Mesothelial cell of epicardium (in vitro differentiated cells): ENCODE measurements around the gene DOCK2. TPM values are rescaled to one million over a fixed set of nuclear protein-coding genes. Genes with fewer than 3 reads are reported as not detected.

Experiments
- DNase-seq, 2 experiments: peaks; one replicate each; pipeline ENCODE4 v3.0.0; 2021; ENCODE audit warnings: low spot score in 2 of 2; ENCODE audit not compliant: unreplicated experiment in 2 of 2
- H3K27ac Mint-ChIP-seq: 2 replicates; pipeline ENCODE4 v1.8.0; 2021; ENCODE audit warnings: mixed read lengths
- H3K27me3 Mint-ChIP-seq: 2 replicates; pipeline ENCODE4 v1.8.0; 2021; ENCODE audit warnings: low read depth, mixed read lengths
- H3K36me3 Mint-ChIP-seq: 2 replicates; pipeline ENCODE4 v1.8.0; 2021; ENCODE audit warnings: mixed read lengths
- H3K4me1 Mint-ChIP-seq: 2 replicates; pipeline ENCODE4 v1.8.0; 2021; ENCODE audit warnings: mixed read lengths
- H3K4me3 Mint-ChIP-seq: 2 replicates; pipeline ENCODE4 v1.8.0; 2021; ENCODE audit warnings: mild to moderate bottlenecking, moderate library complexity, mixed read lengths
- H3K9me3 Mint-ChIP-seq: 2 replicates; pipeline ENCODE4 v1.8.0; 2021; ENCODE audit warnings: mixed read lengths
- CTCF ChIP-seq: fragments of 200-600 bp; sonication (generic); IDR thresholded peaks from one replicate; pipeline ENCODE4 v1.5.0; 2021; ENCODE audit warnings: antibody characterized with exemption; ENCODE audit not compliant: unreplicated experiment
- total RNA-seq: library from RNA; stranded (reverse); gene quantifications from 3 replicates; pipeline ENCODE4 v1.2.1, GENCODE V29; 2021

The DOCK2 gene
- total RNA-seq, 1 donor from 2014 or later = 0.25 TPM

GRCh38 chr5:169649486-169649885 lies 12.4 kb downstream of the DOCK2 start:
- no peak overlapping the region for H3K4me3 Mint-ChIP-seq
- no peak overlapping the region for H3K27ac Mint-ChIP-seq
- no peaks in the 10 kb centered on the region for H3K9me3 Mint-ChIP-seq
- DNase-seq = no peak
- no peak for TF ChIP-seq CTCF
- peaks cover 8% of the 10 kb centered on the region for H3K4me1 Mint-ChIP-seq
- H3K27me3 Mint-ChIP-seq = peaks cover 29% of the 10 kb centered on the region
- no peaks in the 10 kb centered on the region for H3K36me3 Mint-ChIP-seq

- TF ChIP-seq CTCF = no peak
- Mint-ChIP-seq H3K9me3 (no peaks in the 10 kb centered on the region), H3K4me3 (no peak overlapping the region), H3K4me1 (peaks cover 8% of the 10 kb centered on the region), H3K27ac (no peak overlapping the region), H3K36me3 (no peaks in the 10 kb centered on the region), H3K27me3 (peaks cover 21% of the 10 kb centered on the region)
- DNase-seq = no peak
These were observed 13.7 kb downstream of the DOCK2 start for GRCh38 chr5:169650701-169651331.

- TF ChIP-seq CTCF = no peak
- Mint-ChIP-seq H3K9me3 (no peaks in the 10 kb centered on the region), H3K27me3 (peaks cover 17% of the 10 kb centered on the region), H3K36me3 (no peaks in the 10 kb centered on the region), H3K27ac (no peak overlapping the region), H3K4me3 (no peak overlapping the region), H3K4me1 (peaks cover 8% of the 10 kb centered on the region)
- no peak for DNase-seq
These were observed 14.5 kb downstream of the DOCK2 start for GRCh38 chr5:169651526-169651925.

- no peak for TF ChIP-seq CTCF
- Mint-ChIP-seq H3K9me3 (no peaks in the 10 kb centered on the region), H3K4me3 (no peak overlapping the region), H3K4me1 (peaks cover 8% of the 10 kb centered on the region), H3K27ac (no peak overlapping the region), H3K36me3 (no peaks in the 10 kb centered on the region), H3K27me3 (peaks cover 15% of the 10 kb centered on the region)
- DNase-seq = no peak
These were observed 15.0 kb downstream of the DOCK2 start for GRCh38 chr5:169652057-169652456.

- Mint-ChIP-seq H3K4me3 (no peak overlapping the region), H3K36me3 (no peaks in the 10 kb centered on the region), H3K4me1 (peaks cover 3% of the 10 kb centered on the region), H3K9me3 (no peaks in the 10 kb centered on the region), H3K27ac (no peak overlapping the region), H3K27me3 (peaks cover 10% of the 10 kb centered on the region)
- no peak for DNase-seq
- TF ChIP-seq CTCF = no peak
These were observed 16.0 kb downstream of the DOCK2 start for GRCh38 chr5:169653091-169653490.

- no peaks in the 10 kb centered on the region for H3K36me3 Mint-ChIP-seq
- no peak overlapping the region for H3K27ac Mint-ChIP-seq
- no peak for TF ChIP-seq CTCF
- no peak overlapping the region for H3K4me3 Mint-ChIP-seq
- H3K9me3 Mint-ChIP-seq = no peaks in the 10 kb centered on the region
- no peak for DNase-seq
- peaks cover 3% of the 10 kb centered on the region for H3K4me1 Mint-ChIP-seq
- H3K27me3 Mint-ChIP-seq = peaks cover 9% of the 10 kb centered on the region
These were observed 18.3 kb downstream of the DOCK2 start for GRCh38 chr5:169655353-169655752.
